ENCODE measurements around the gene KMT2E.

GRCh38 chr7:105027176-105027853 lies 13.3 kb downstream of the KMT2E start:
- no peak for TF ChIP-seq ZNF48 (tag by site-specific recombination; IDR thresholded peaks at IDR 0.05)
- TF ChIP-seq CTCF (tag by site-specific recombination; IDR thresholded peaks at IDR 0.05) = no peak
- TF ChIP-seq ZNF785 (tag by site-specific recombination; IDR thresholded peaks at IDR 0.05) = no peak
- no peak for TF ChIP-seq PRDM2 (tag by site-specific recombination; IDR thresholded peaks at IDR 0.05; ENCODE audit: borderline replicate concordance)
- TF ChIP-seq ZNF558 (tag by site-specific recombination; IDR thresholded peaks at IDR 0.05) = no peak
- TF ChIP-seq, protein P1, sequence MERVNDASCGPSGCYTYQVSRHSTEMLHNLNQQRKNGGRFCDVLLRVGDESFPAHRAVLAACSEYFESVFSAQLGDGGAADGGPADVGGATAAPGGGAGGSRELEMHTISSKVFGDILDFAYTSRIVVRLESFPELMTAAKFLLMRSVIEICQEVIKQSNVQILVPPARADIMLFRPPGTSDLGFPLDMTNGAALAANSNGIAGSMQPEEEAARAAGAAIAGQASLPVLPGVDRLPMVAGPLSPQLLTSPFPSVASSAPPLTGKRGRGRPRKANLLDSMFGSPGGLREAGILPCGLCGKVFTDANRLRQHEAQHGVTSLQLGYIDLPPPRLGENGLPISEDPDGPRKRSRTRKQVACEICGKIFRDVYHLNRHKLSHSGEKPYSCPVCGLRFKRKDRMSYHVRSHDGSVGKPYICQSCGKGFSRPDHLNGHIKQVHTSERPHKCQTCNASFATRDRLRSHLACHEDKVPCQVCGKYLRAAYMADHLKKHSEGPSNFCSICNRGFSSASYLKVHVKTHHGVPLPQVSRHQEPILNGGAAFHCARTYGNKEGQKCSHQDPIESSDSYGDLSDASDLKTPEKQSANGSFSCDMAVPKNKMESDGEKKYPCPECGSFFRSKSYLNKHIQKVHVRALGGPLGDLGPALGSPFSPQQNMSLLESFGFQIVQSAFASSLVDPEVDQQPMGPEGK (tag by site-specific recombination; IDR thresholded peaks at IDR 0.05) = no peak
- no peak for TF ChIP-seq KLF16 (tag by site-specific recombination; IDR thresholded peaks at IDR 0.05)
- no peak for TF ChIP-seq ZNF157 (tag by site-specific recombination; IDR thresholded peaks at IDR 0.05)
- no peak for TF ChIP-seq ATF2 (tag by site-specific recombination; IDR thresholded peaks at IDR 0.05; ENCODE audit: low read depth)
- no peak for TF ChIP-seq IKZF3 (tag by site-specific recombination; IDR thresholded peaks at IDR 0.05)
- no peak for TF ChIP-seq ZNF391 (tag by site-specific recombination; IDR thresholded peaks at IDR 0.05; ENCODE audit: borderline replicate concordance, low read depth)
- TF ChIP-seq, protein P2, sequence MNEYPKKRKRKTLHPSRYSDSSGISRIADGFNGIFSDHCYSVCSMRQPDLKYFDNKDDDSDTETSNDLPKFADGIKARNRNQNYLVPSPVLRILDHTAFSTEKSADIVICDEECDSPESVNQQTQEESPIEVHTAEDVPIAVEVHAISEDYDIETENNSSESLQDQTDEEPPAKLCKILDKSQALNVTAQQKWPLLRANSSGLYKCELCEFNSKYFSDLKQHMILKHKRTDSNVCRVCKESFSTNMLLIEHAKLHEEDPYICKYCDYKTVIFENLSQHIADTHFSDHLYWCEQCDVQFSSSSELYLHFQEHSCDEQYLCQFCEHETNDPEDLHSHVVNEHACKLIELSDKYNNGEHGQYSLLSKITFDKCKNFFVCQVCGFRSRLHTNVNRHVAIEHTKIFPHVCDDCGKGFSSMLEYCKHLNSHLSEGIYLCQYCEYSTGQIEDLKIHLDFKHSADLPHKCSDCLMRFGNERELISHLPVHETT (tag by site-specific recombination; IDR thresholded peaks at IDR 0.05) = no peak
- no peak for TF ChIP-seq ZNF610 (tag by site-specific recombination; IDR thresholded peaks at IDR 0.05; ENCODE audit: borderline replicate concordance)
- no peak for TF ChIP-seq ZFP37 (tag by site-specific recombination; IDR thresholded peaks at IDR 0.05)

Measured in HEK293 (cell line).